ENCODE measurements around the gene SNX9. TPM values are rescaled to one million over a fixed set of nuclear protein-coding genes. Genes with fewer than 3 reads are reported as not detected.

Gene SNX9
- total RNA-seq, 1 experiment from 2014 or later: 16.6 TPM

- peaks cover 19% of the 10 kb centered on the region for H3K27me3 Mint-ChIP-seq (ENCODE audit: unreplicated experiment)
- CTCF ChIA-PET: interaction anchor here (0.6 kb wide), 1 partner anchor 155 kb away, joined by 5 read pairs; no protein-coding TSS in a partner anchor
- no peak for TF ChIP-seq CTCF (IDR thresholded peaks at IDR 0.05; ENCODE audit: unreplicated experiment)
- peaks cover 22% of the 10 kb centered on the region for H3K4me1 Mint-ChIP-seq (ENCODE audit: low read depth, unreplicated experiment)
- no peak overlapping the region for H3K4me3 Mint-ChIP-seq (ENCODE audit: low read depth, unreplicated experiment)
- DNase-seq: no peak
- H3K36me3 Mint-ChIP-seq (ENCODE audit: insufficient read depth, unreplicated experiment): no peaks in the 10 kb centered on the region
- H3K9me3 Mint-ChIP-seq (ENCODE audit: low read depth, unreplicated experiment): no peaks in the 10 kb centered on the region
- no TSS peak for BruUV-seq (replicated peaks)
- intact Hi-C loops (cut with micrococcal nuclease; ENCODE audit: unreplicated experiment): no loop called here
- H3K27ac Mint-ChIP-seq (ENCODE audit: unreplicated experiment): no peak overlapping the region
Measured at GRCh38 chr6:157974341-157974894, 151.4 kb downstream of the SNX9 start.

GRCh38 chr6:157974967-157975366, 151.9 kb downstream of the SNX9 start:
- intact Hi-C loops (cut with micrococcal nuclease; ENCODE audit: unreplicated experiment): no loop called here
- DNase-seq: no peak
- Mint-ChIP-seq H3K27me3 (ENCODE audit: unreplicated experiment) (peaks cover 19% of the 10 kb centered on the region), H3K27ac (ENCODE audit: unreplicated experiment) (no peak overlapping the region), H3K4me3 (ENCODE audit: low read depth, unreplicated experiment) (no peak overlapping the region), H3K4me1 (ENCODE audit: low read depth, unreplicated experiment) (peaks cover 25% of the 10 kb centered on the region), H3K36me3 (ENCODE audit: insufficient read depth, unreplicated experiment) (peaks cover 2% of the 10 kb centered on the region), H3K9me3 (ENCODE audit: low read depth, unreplicated experiment) (no peaks in the 10 kb centered on the region)
- no TSS peak for BruUV-seq (replicated peaks)
- CTCF ChIA-PET: interaction anchor here (0.6 kb wide), 1 partner anchor 156 kb away, joined by 5 read pairs; no protein-coding TSS in a partner anchor
- TF ChIP-seq CTCF (IDR thresholded peaks at IDR 0.05; ENCODE audit: unreplicated experiment): no peak

- DNase-seq: no peak
- H3K9me3 Mint-ChIP-seq (ENCODE audit: low read depth, unreplicated experiment): no peaks in the 10 kb centered on the region
- no peak for TF ChIP-seq CTCF (IDR thresholded peaks at IDR 0.05; ENCODE audit: unreplicated experiment)
- CTCF ChIA-PET: no interaction called here
- H3K4me3 Mint-ChIP-seq (ENCODE audit: low read depth, unreplicated experiment): no peak overlapping the region
- no peak overlapping the region for H3K27ac Mint-ChIP-seq (ENCODE audit: unreplicated experiment)
- peaks cover 30% of the 10 kb centered on the region for H3K4me1 Mint-ChIP-seq (ENCODE audit: low read depth, unreplicated experiment)
- intact Hi-C loops (cut with micrococcal nuclease; ENCODE audit: unreplicated experiment): no loop called here
- peaks cover 19% of the 10 kb centered on the region for H3K27me3 Mint-ChIP-seq (ENCODE audit: unreplicated experiment)
- BruUV-seq (replicated peaks): no TSS peak
- H3K36me3 Mint-ChIP-seq (ENCODE audit: insufficient read depth, unreplicated experiment): peaks cover 7% of the 10 kb centered on the region
Measured at GRCh38 chr6:157975456-157975855, 152.4 kb downstream of the SNX9 start.

GRCh38 chr6:157976345-157977175, 153.5 kb downstream of the SNX9 start:
- no peak overlapping the region for H3K27ac Mint-ChIP-seq (ENCODE audit: unreplicated experiment)
- CTCF ChIA-PET: no interaction called here
- no TSS peak for BruUV-seq (replicated peaks)

More at GRCh38 chr6:157976345-157977175, 153.5 kb downstream of the SNX9 start:
- peaks cover 18% of the 10 kb centered on the region for H3K36me3 Mint-ChIP-seq (ENCODE audit: insufficient read depth, unreplicated experiment)
- no peaks in the 10 kb centered on the region for H3K9me3 Mint-ChIP-seq (ENCODE audit: low read depth, unreplicated experiment)
- no peak for TF ChIP-seq CTCF (IDR thresholded peaks at IDR 0.05; ENCODE audit: unreplicated experiment)
- peaks cover 19% of the 10 kb centered on the region for H3K27me3 Mint-ChIP-seq (ENCODE audit: unreplicated experiment)
- H3K4me3 Mint-ChIP-seq (ENCODE audit: low read depth, unreplicated experiment): no peak overlapping the region
- no peak for DNase-seq
- H3K4me1 Mint-ChIP-seq (ENCODE audit: low read depth, unreplicated experiment): peaks cover 29% of the 10 kb centered on the region
- intact Hi-C loops (cut with micrococcal nuclease; ENCODE audit: unreplicated experiment): no loop called here
